Keratinocyte (primary cell): ENCODE results near the gene ERC2. TPM values are rescaled to one million over a fixed set of nuclear protein-coding genes. Genes with fewer than 3 reads are reported as not detected.

Experiments
- DNase-seq: peaks from one replicate; pipeline ENCODE4 v3.0.0-alpha.2; 2011; ENCODE audit warnings: low read depth, missing footprints, low spot score
- FAIRE-seq: peaks from 2 replicates; lab custom pipeline; 2011; peaks lifted over from hg19 to GRCh38; lab: Jason Lieb, UNC
- H2AFZ ChIP-seq: 2 replicates; pipeline ENCODE4 v1.6.0; 2012; ENCODE audit warnings: low read length, control low read depth, inconsistent platforms; ENCODE audit not compliant: control insufficient read depth
- H3K27ac ChIP-seq: 2 replicates; pipeline ENCODE4 v1.5.1; 2011; ENCODE audit warnings: low read length; ENCODE audit not compliant: control insufficient read depth, insufficient read depth
- H3K27me3 ChIP-seq: 3 replicates; pipeline ENCODE4 v1.6.0; 2011; ENCODE audit warnings: low read length; ENCODE audit not compliant: control insufficient read depth, insufficient read depth; ENCODE audit errors: extremely low read depth
- H3K36me3 ChIP-seq, 2 experiments: 2 replicates in 1 of 2; 3 replicates in 1 of 2; pipeline ENCODE4 v1.5.1; 2011; ENCODE audit warnings: low read length in 2 of 2, mild to moderate bottlenecking in 1 of 2; ENCODE audit not compliant: control insufficient read depth in 2 of 2, insufficient read depth in 2 of 2; ENCODE audit errors: extremely low read depth in 1 of 2
- H3K4me1 ChIP-seq: 3 replicates; pipeline ENCODE4 v1.5.1; 2011; ENCODE audit warnings: low read length; ENCODE audit not compliant: control insufficient read depth, insufficient read depth; ENCODE audit errors: extremely low read depth
- H3K4me2 ChIP-seq: 3 replicates; pipeline ENCODE4 v1.6.0; 2011; ENCODE audit warnings: low read depth, low read length; ENCODE audit not compliant: control insufficient read depth, insufficient read depth; ENCODE audit errors: extremely low read depth
- H3K4me3 ChIP-seq, 3 experiments: fragments of 200-600 bp in 1 of 3; sonication (generic) in 1 of 3; 2 replicates in 2 of 3; 3 replicates in 1 of 3; pipeline ENCODE4 v1.5.1; 2011 to 2016; ENCODE audit warnings: low read length in 3 of 3, mild to moderate bottlenecking in 3 of 3, control low read depth in 2 of 3, inconsistent platforms in 1 of 3, low read depth in 1 of 3, mixed read lengths in 1 of 3, mixed run types in 1 of 3, moderate library complexity in 1 of 3; ENCODE audit not compliant: control insufficient read depth in 2 of 3, insufficient read depth in 2 of 3; ENCODE audit errors: extremely low read depth in 1 of 3
- H3K79me2 ChIP-seq: 2 replicates; pipeline ENCODE4 v1.6.0; 2012; ENCODE audit warnings: low read length; ENCODE audit not compliant: control insufficient read depth, insufficient read depth
- H3K9ac ChIP-seq: 3 replicates; pipeline ENCODE4 v1.6.0; 2011; ENCODE audit warnings: low read length; ENCODE audit not compliant: control insufficient read depth, insufficient read depth; ENCODE audit errors: extremely low read depth
- H3K9me1 ChIP-seq: 3 replicates; pipeline ENCODE4 v1.6.0; 2011; ENCODE audit warnings: low read length; ENCODE audit not compliant: control insufficient read depth, insufficient read depth; ENCODE audit errors: extremely low read depth
- H3K9me3 ChIP-seq: 2 replicates; pipeline ENCODE4 v1.5.1; 2012; ENCODE audit warnings: low read depth, low read length; ENCODE audit not compliant: control insufficient read depth
- H4K20me1 ChIP-seq: 3 replicates; pipeline ENCODE4 v1.6.0; 2011; ENCODE audit warnings: low read length; ENCODE audit not compliant: control insufficient read depth, insufficient read depth; ENCODE audit errors: extremely low read depth
- EZH2 ChIP-seq: IDR thresholded peaks from one replicate; pipeline ENCODE4 v1.6.1; 2012; ENCODE audit warnings: inconsistent platforms, mild to moderate bottlenecking, low read length, moderate library complexity
- dilution Hi-C: fragments of 300-500 bp; cut with MboI; formaldehyde crosslinking; loops from one replicate; pipeline ENCODE4 v1.7.0; 2020; ENCODE audit warnings: low sequenced_read_pairs; ENCODE audit not compliant: extremely low pct_ligation_motif_present
- polyA plus RNA-seq, 5 experiments: library from polyadenylated mRNA; depleted of rRNA in 3 of 5; stranded (reverse) in 3 of 5; stranded (forward) in 1 of 5; unstranded in 1 of 5; fragments of >200 nt; gene quantifications; 1 replicate in 1 of 5; 2 replicates in 3 of 5; 3 replicates in 1 of 5; pipeline versions ENCODE4 v1.2.1 to v1.2.3, GENCODE V29; 2011 to 2012; ENCODE audit warnings: missing spikeins in 2 of 5, low read depth in 1 of 5, low replicate concordance in 1 of 5
- TF ChIP-seq, protein P1 (sequence below), 3 experiments: IDR thresholded peaks in 1 of 3; conservative IDR thresholded peaks in 1 of 3; optimal IDR thresholded peaks in 1 of 3; 2 replicates in 2 of 3; 3 replicates in 1 of 3; pipeline versions ENCODE3 to v1.5.1; 2011; ENCODE audit warnings: low read length in 3 of 3, mild to moderate bottlenecking in 3 of 3, moderate library complexity in 2 of 3, control low read depth in 1 of 3, inconsistent platforms in 1 of 3; ENCODE audit not compliant: insufficient read depth in 2 of 3; ENCODE audit errors: extremely low read depth in 1 of 3

ERC2 gene
- polyA plus RNA-seq, 1 donor (not counting 4 experiments of a cell fraction or from before 2014, with no cell fraction given) = 0.08 TPM

DNA sequence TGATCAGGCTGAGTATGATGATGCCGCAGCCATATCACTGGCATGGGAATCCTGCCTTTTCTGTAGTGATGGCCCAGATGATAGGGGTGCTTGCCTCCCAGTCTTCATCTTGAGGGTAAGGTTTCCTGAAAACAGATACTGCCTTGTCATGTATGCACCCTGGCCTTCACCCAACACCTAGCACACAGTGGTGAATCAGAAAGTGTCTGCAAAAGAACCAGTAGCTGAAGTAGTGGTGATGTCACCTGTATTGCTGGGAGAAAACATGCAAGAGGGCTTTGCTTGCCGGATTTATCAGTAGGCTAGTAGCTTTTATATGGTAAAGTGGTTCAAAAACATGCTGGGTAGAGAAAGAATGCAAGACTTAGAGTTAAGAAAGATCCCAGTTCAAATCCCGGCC, 561.4 kb downstream of the ERC2 start:
- Histone ChIP-seq H3K9me1 (no peaks in the 10 kb centered on the region), H3K9ac (no peak overlapping the region), H3K27ac (no peak overlapping the region), H2AFZ (no peak overlapping the region), H3K36me3 (no peaks in the 10 kb centered on the region), H3K9me3 (no peaks in the 10 kb centered on the region), H3K27me3 (no peaks in the 10 kb centered on the region), H3K4me1 (no peaks in the 10 kb centered on the region), H3K4me2 (no peak overlapping the region), H4K20me1 (no peaks in the 10 kb centered on the region), H3K4me3 (no peak overlapping the region), H3K79me2 (no peaks in the 10 kb centered on the region)
- dilution Hi-C loops = no loop called here
- FAIRE-seq = no peak
- DNase-seq = no peak
- no peak for TF ChIP-seq EZH2
- TF ChIP-seq, protein P1, sequence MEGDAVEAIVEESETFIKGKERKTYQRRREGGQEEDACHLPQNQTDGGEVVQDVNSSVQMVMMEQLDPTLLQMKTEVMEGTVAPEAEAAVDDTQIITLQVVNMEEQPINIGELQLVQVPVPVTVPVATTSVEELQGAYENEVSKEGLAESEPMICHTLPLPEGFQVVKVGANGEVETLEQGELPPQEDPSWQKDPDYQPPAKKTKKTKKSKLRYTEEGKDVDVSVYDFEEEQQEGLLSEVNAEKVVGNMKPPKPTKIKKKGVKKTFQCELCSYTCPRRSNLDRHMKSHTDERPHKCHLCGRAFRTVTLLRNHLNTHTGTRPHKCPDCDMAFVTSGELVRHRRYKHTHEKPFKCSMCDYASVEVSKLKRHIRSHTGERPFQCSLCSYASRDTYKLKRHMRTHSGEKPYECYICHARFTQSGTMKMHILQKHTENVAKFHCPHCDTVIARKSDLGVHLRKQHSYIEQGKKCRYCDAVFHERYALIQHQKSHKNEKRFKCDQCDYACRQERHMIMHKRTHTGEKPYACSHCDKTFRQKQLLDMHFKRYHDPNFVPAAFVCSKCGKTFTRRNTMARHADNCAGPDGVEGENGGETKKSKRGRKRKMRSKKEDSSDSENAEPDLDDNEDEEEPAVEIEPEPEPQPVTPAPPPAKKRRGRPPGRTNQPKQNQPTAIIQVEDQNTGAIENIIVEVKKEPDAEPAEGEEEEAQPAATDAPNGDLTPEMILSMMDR (optimal IDR thresholded peaks at IDR 0.05 in 1 of 3, IDR thresholded peaks at IDR 0.05 in 1 of 3, conservative IDR thresholded peaks at IDR 0.05 in 1 of 3; ENCODE audit: extremely low read depth in 1 of 3, insufficient read depth in 2 of 3, low read length in 3 of 3) = no peak

DNA sequence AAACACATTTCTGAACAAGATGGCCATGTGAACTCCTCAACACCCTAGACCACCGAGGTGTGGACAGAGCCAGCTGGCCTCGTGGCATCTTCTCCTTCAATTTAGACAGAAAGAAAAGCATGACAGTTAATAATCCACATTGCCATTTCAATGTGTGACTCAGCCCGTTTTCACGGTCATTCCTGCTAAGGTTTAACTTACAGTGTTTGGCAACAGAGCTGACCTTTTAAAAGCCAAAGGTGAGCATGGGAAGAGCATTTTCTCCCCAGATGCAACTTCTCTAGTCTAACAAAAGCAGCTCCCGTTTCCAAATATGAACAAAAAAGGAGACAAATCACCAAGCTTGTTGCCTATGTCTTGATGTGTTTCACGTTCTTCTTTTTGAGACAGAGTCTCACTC, 563.6 kb downstream of the ERC2 start:
- H3K27ac ChIP-seq = no peak overlapping the region
- H3K36me3 ChIP-seq = no peaks in the 10 kb centered on the region
- no peaks in the 10 kb centered on the region for H3K27me3 ChIP-seq
- H2AFZ ChIP-seq = no peak overlapping the region
- H3K9ac ChIP-seq = no peak overlapping the region
- TF ChIP-seq EZH2 = no peak
- TF ChIP-seq, protein P1 (optimal IDR thresholded peaks at IDR 0.05 in 1 of 3, IDR thresholded peaks at IDR 0.05 in 1 of 3, conservative IDR thresholded peaks at IDR 0.05 in 1 of 3; ENCODE audit: extremely low read depth in 1 of 3, insufficient read depth in 2 of 3, low read length in 3 of 3) = no peak
- FAIRE-seq = no peak
- no peak overlapping the region for H3K4me2 ChIP-seq
- no peaks in the 10 kb centered on the region for H3K9me1 ChIP-seq
- DNase-seq = no peak
- no peaks in the 10 kb centered on the region for H3K9me3 ChIP-seq
- H3K4me1 ChIP-seq = no peaks in the 10 kb centered on the region
- dilution Hi-C loops = no loop called here
- no peaks in the 10 kb centered on the region for H4K20me1 ChIP-seq
- H3K4me3 ChIP-seq = no peak overlapping the region
- no peaks in the 10 kb centered on the region for H3K79me2 ChIP-seq
